ELF-1 (cell line): ENCODE measurements around the gene KCNK10.

Source experiments
- DNase-seq: peaks from one replicate; pipeline ENCODE4 v3.0.0-alpha.2; 2016; ENCODE audit warnings: low read depth, low spot score

Gene KCNK10

DNA sequence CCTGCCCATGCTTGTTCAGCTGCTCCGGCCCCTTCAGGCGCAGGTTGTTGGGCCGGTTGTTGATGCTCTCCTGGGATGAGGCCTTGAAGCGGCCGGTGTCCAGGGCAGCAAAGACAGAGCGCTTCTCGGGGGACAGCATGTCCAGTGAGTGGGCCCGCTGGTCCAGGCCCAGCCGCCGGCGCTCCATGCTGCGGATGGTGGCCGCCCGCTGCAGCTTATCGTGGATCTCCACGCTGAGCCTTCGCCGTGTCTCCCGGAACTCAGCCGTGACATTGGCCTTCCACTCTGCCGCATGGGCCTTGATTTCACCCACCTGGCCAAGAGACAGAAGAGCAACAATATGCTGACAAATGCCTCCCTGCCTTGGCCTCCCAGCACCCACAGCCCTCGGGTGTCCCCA lies 137.2 kb downstream of the KCNK10 start:
- no peak for DNase-seq

DNA sequence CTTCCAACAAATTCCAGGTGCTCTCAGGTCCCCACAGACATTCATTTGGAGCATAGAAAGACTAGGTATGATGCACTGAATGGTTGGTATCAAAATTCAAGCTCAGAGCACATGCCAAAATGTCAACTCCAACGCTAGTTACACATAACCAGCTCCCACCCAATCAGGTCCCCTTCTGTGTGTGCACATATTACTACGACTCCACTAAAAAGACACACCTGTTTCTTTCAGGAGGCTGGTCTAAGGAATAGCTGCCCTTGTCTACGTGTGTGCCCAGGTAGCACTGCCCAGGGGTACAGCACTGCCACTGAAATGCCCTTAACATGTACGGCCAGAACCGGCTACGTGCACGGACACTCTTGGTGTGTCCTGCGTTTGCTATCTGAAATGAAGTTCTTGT lies 138.1 kb downstream of the KCNK10 start:
- DNase-seq: no peak

DNA sequence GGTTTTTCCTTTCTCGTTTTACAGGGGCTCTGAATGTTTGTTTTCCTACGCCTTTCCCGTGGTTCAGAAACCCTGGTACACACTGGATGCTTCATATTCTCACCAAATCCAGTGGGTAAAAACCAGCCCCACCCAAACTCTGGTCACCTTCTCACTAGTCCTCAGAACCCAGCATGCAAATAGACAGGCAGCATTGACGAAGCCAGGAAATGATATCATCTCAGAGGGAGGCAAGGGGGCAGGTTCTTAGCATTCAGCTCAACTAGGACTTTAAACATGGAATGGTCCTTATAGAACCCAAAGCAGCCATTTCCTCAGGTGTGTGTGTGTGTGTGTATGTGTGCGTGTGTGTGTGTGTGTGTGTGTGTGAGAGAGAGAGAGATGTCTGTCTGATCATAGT lies 142.0 kb downstream of the KCNK10 start:
- no peak for DNase-seq

DNA sequence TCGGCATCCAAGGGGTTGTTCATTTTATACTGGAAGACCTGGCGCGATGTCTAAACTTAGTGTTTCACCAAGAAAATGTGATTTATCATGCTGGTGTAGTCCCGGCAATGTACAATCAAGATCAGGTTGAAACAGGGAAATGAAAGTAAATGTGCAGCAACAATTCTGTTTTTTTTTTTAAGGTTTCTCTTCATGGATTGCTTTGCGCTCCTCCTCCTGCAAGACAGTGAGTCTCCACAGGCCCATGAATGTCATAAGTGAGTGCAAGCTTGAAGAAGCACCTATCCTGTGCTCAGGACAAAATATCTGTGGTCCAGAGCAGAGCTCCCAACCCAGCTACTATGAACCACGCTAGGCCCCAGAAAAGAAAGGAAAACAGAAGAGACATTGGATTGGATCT lies 143.4 kb downstream of the KCNK10 start:
- no peak for DNase-seq

- DNase-seq: no peak
Measured at GRCh38 chr14:88170333-88170732, 152.7 kb downstream of the KCNK10 start.

GRCh38 chr14:88168498-88169165 lies 154.4 kb downstream of the KCNK10 start:
- peak; percentile 47 for DNase-seq

DNA sequence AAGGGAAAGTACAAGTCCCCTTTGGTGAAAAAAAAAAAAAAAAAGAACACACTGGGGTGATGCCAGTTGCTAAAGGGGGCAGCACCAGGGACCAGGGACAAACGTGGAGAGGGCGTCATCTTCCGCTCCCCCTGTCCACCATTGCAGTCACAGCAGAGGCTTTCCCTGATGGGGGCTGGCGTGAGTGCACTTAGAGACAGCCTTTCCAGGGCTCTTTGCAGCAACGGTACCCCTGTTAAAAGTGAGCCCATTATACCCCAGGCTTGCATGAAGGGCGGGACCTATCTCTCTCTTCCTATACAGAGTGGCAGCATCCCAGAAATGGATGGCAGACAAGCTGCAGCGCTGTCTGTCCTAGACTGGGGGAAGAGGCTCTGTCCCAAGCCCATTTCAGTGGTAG lies 155.0 kb downstream of the KCNK10 start:
- DNase-seq: no peak

DNA sequence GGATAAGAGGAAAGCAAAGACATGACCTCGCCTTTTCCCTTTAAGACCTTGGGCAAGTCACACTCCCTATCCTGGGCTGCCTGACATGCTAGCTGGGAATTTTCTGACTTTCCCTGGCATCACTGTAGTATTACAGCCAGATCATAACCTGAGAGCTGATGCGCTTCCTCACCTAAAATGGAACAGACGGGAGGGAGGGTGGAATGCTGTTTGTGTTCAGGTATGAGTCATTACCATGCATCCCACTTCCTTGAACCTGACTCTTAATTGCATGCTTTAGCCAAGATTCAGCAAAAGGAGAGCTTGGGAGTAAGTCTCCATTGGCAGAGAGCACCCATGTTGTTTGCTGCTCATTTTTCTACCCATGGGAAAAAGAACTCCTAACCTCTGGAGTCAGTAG lies 156.5 kb downstream of the KCNK10 start:
- no peak for DNase-seq

DNA sequence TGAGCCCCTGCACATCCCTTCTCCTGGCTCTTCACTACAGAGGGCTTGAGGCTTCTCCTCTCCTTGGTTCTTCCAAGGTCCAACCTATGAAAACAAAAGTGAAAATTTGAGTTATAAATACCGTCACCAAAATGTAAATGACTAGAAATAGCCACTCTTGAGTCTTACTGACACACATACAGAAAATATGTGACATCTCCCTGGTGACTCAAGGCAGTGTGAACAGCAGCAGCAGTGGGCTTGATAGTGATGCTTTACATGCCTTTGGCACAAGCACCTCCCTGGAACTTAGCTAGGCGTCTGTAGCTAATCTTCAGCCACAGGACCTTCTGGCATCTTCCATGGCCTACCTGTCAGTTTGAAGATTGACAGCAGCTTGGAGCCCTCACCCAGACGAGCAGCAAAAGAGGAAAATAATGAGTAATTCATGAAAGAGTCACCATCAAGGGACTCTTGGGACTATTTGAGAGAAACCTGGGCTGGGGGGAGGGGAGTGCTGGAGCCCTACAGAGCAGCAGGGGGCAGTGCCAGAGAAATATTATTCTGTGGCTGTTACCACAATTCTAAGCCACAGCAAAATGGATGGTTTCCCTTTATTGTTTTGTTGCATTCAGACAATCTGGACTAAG lies 158.0 kb downstream of the KCNK10 start:
- DNase-seq: no peak

- no peak for DNase-seq
Measured at GRCh38 chr14:88163731-88164255, 159.3 kb downstream of the KCNK10 start.

- no peak for DNase-seq
Measured at GRCh38 chr14:88156127-88156526, 166.9 kb downstream of the KCNK10 start.

- DNase-seq: no peak
Measured at GRCh38 chr14:88154926-88155325, 168.1 kb downstream of the KCNK10 start.

- no peak for DNase-seq
Measured at GRCh38 chr14:88154321-88154720, 168.7 kb downstream of the KCNK10 start.

DNA sequence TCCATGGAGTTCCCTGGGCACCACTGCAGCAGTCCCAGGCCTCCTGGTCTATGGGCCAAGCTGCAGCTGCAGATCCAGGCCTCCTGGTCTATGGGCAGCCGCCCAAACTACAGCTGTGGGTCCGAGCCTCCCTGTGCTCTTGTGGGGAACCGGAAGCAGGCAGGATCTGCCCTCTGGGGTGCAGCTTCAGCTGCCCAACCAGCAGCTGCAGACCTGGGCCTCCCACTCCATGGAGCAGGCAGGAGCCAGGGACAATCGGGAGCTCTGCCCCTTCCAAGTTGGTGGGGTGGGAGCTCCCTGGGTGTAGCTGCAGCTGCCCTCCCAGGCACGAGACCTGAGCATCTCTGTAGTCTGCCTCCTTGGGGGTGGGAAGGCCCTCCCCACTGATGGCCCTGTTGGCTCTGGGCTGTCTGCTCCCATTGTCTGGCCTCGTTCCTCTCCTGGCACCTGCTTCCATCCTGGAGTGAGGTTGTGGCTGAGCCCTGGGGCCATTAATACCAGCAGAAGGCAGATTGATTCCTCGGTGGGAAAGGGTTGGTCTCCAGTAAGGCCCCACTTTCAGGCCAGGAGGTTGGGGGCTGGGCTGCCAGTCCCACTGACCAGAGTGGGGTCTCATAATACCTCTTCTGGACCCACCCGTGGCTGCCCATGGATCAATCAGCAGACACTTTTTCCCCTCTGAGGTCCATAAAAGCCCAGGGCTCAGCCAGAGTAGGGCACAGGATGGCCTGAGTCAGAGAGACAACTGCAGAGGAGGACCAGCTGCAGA lies 176.0 kb downstream of the KCNK10 start:
- no peak for DNase-seq

DNA sequence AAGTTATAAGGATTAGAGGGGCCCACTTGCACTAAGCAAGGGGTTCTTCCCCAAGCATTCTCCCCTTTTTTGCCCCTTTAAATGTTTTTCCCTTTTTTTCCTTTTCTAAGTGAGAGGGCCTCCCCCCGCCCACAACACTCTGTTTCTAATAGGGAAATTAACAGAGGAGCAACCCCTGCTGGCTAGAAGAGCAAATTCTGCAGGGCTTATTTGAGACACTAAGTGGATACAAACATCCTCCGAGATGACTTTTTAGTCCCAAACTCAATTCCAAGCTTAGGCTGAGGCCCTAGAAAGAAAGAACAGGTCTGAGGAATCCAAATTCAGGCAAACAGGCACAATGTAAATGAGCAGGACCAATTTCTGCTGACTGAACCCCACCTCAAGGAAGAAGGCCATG lies 179.3 kb downstream of the KCNK10 start:
- DNase-seq: no peak

GRCh38 chr14:88142997-88143396 lies 180.1 kb downstream of the KCNK10 start:
- no peak for DNase-seq

DNA sequence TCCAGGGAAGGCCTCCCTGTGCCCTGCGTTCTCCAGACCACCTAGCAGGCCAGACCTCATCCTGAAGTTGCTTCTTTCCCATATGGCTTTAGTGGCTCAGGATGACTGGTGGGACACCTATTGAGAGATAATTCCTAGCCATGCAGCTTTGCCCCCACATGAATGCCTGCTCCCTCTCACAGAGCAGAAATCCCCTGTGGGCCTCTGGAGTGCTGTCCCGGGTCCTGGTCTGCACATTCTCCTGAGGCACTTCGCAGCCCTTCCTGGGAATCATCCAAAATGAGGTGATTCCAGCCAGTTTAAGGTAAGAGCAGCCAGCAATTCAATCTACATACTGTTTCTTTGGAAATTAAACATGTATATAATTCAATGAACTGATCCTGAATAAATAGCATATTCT lies 182.2 kb downstream of the KCNK10 start:
- DNase-seq: no peak

DNA sequence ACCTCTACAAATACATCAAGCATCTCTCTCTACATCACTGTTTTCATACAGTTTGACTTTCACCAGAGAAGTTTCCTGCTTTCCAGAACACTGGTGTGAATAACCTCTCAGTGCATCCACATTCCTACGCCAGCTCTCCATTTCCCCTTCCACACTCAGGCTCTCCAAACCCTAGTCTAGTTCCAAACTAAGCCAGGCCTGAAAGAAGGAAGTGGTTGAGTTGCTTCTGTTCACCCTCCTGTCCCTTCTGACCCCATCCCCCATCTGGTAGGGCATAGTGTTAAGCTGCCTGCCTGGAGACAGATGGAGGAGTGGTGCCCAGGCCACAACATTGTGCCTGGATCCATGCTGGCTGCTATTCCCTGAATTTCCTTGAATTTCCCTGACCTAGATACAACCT lies 185.7 kb downstream of the KCNK10 start:
- DNase-seq: no peak
